Nephron (organoid): ENCODE data around the gene AMMECR1.

Experiments used
- H3K27ac Mint-ChIP-seq, 3 experiments: 2 replicates each; pipeline ENCODE4 v1.8.0; 2020; ENCODE audit warnings: mixed read lengths in 3 of 3, mild to moderate bottlenecking in 2 of 3, moderate library complexity in 1 of 3
- H3K27me3 Mint-ChIP-seq: 2 replicates; pipeline ENCODE4 v1.8.0; 2021; ENCODE audit warnings: low read depth, mild to moderate bottlenecking, moderate library complexity, mixed read lengths
- H3K36me3 Mint-ChIP-seq: 2 replicates; pipeline ENCODE4 v1.8.0; 2020; ENCODE audit warnings: low read depth, mixed read lengths
- H3K4me1 Mint-ChIP-seq: 2 replicates; pipeline ENCODE4 v1.8.0; 2020; ENCODE audit warnings: mixed read lengths
- H3K4me3 Mint-ChIP-seq, 3 experiments: 2 replicates each; pipeline ENCODE4 v1.8.0; 2020; ENCODE audit warnings: mild to moderate bottlenecking in 3 of 3, mixed read lengths in 3 of 3, moderate library complexity in 2 of 3
- H3K9me3 Mint-ChIP-seq: 2 replicates; pipeline ENCODE4 v1.8.0; 2020; ENCODE audit warnings: mixed read lengths
- TF ChIP-seq, protein P1 (sequence below), 3 experiments: fragments of 200-600 bp; sonication (generic); IDR thresholded peaks; one replicate each; pipeline ENCODE4 v1.5.0; 2021; ENCODE audit warnings: antibody characterized with exemption in 3 of 3; ENCODE audit not compliant: unreplicated experiment in 3 of 3

The AMMECR1 gene

DNA sequence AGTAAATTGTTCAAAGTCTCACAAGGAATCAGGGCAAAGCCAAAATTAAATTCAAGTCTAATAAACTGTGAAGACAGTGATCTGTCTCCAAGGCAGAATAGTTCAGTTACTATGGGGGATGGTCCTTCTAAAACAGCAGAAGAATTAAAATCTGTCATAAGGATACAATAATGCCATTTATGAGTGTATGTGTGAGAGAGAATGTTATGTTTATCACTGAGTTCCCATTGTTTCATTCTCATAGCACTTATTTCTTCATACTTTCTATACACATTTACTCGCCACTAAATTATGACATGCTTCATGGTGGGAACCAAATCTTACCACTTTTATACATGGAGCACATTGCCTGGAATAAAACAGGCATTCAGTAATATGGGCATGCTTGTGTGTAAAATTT, 102.5 kb downstream of the AMMECR1 start:
- TF ChIP-seq, protein P1, sequence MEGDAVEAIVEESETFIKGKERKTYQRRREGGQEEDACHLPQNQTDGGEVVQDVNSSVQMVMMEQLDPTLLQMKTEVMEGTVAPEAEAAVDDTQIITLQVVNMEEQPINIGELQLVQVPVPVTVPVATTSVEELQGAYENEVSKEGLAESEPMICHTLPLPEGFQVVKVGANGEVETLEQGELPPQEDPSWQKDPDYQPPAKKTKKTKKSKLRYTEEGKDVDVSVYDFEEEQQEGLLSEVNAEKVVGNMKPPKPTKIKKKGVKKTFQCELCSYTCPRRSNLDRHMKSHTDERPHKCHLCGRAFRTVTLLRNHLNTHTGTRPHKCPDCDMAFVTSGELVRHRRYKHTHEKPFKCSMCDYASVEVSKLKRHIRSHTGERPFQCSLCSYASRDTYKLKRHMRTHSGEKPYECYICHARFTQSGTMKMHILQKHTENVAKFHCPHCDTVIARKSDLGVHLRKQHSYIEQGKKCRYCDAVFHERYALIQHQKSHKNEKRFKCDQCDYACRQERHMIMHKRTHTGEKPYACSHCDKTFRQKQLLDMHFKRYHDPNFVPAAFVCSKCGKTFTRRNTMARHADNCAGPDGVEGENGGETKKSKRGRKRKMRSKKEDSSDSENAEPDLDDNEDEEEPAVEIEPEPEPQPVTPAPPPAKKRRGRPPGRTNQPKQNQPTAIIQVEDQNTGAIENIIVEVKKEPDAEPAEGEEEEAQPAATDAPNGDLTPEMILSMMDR (IDR thresholded peaks at IDR 0.05; ENCODE audit: unreplicated experiment in 3 of 3): no peak
- Mint-ChIP-seq H3K4me1 (peaks cover 14% of the 10 kb centered on the region), H3K27ac (peak overlapping the region; percentile 64 to 92 (median 79)), H3K4me3 (no peak overlapping the region), H3K36me3 (no peaks in the 10 kb centered on the region), H3K9me3 (no peaks in the 10 kb centered on the region), H3K27me3 (no peaks in the 10 kb centered on the region)

DNA sequence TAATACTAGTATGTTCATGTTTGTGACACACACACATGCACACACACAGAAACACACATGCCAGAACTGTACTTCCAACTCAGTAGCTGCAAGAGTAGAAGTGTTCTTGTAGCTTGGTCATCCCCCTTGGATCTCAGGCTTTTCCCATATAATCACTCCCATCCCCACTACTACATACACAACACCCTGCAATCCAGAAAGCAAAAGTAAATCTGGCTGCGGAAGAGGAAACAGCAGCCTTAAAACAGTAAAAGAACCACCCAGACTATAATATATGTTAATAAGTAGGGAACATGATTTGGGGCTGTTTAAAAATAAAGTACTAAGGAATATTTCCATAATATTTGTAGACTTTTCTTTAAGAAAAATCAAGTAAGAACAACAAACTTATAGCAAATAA, 103.2 kb downstream of the AMMECR1 start:
- Mint-ChIP-seq H3K27ac (peak overlapping the region; percentile 73 to 87 (median 79)), H3K4me1 (peaks cover 18% of the 10 kb centered on the region)

DNA sequence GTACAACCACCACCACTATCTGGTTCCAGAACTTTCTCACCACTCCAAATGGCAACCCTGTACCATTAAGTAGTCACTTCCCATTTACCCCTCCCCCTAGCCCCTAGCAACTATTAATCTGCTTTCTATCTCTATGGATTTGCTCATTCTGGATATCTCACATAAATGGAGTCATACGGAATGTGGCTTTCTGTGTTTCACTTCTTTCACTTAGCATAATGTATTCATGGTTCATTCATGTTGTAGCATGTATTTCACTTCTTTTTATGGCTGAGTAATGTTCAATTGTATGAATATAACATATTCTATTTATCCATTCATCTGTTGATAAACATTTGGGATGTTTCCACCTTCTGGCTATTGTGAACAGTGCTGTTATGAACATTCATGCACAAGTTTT, 104.7 kb downstream of the AMMECR1 start:
- H3K9me3 Mint-ChIP-seq: no peaks in the 10 kb centered on the region

More for the DNA sequence above, 103.2 kb downstream of the AMMECR1 start:
- no peaks in the 10 kb centered on the region for H3K9me3 Mint-ChIP-seq
- no peak overlapping the region for H3K4me3 Mint-ChIP-seq
- no peaks in the 10 kb centered on the region for H3K27me3 Mint-ChIP-seq
- TF ChIP-seq, protein P1 (IDR thresholded peaks at IDR 0.05; ENCODE audit: unreplicated experiment in 3 of 3): no peak
- H3K36me3 Mint-ChIP-seq: no peaks in the 10 kb centered on the region

DNA sequence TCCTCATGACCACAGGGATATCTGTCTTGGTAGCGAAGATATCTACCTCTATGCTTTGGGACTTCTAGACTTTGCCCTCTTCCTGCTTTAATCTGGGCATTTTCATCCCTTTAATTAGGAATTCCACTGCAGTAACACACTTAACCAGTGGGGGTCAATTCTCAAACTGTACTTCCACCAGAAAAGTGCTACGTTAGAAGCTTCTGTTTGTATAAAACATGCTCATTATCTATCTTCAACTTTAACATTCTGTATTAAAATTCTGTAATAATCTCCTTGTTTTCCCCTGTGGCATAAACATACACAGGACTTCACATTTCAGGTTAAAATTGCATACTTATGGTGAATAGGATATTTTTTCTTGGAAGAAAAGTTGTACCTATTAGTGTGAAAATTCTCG, 105.6 kb downstream of the AMMECR1 start:
- H3K27me3 Mint-ChIP-seq: no peaks in the 10 kb centered on the region
- no peaks in the 10 kb centered on the region for H3K9me3 Mint-ChIP-seq
- H3K27ac Mint-ChIP-seq: no peak overlapping the region
- TF ChIP-seq, protein P1 (IDR thresholded peaks at IDR 0.05; ENCODE audit: unreplicated experiment in 3 of 3): peak; percentile 32 to 39 (median 34)
- no peak overlapping the region for H3K4me3 Mint-ChIP-seq
- no peaks in the 10 kb centered on the region for H3K36me3 Mint-ChIP-seq
- H3K4me1 Mint-ChIP-seq: peaks cover 14% of the 10 kb centered on the region

More for the DNA sequence above, 104.7 kb downstream of the AMMECR1 start:
- Mint-ChIP-seq H3K4me1 (peaks cover 18% of the 10 kb centered on the region), H3K36me3 (no peaks in the 10 kb centered on the region), H3K27ac (peak overlapping the region in 2 of 3 experiments; percentile 34 to 57), H3K27me3 (no peaks in the 10 kb centered on the region), H3K4me3 (no peak overlapping the region)
- TF ChIP-seq, protein P1 (IDR thresholded peaks at IDR 0.05; ENCODE audit: unreplicated experiment in 3 of 3): no peak

GRCh38 chrX:110211340-110211739, 106.5 kb downstream of the AMMECR1 start:
- Mint-ChIP-seq H3K4me3 (no peak overlapping the region), H3K4me1 (peaks cover 12% of the 10 kb centered on the region), H3K9me3 (no peaks in the 10 kb centered on the region), H3K27me3 (no peaks in the 10 kb centered on the region), H3K27ac (no peak overlapping the region), H3K36me3 (no peaks in the 10 kb centered on the region)
- TF ChIP-seq, protein P1 (IDR thresholded peaks at IDR 0.05; ENCODE audit: unreplicated experiment in 3 of 3): no peak

- Mint-ChIP-seq H3K27ac (no peak overlapping the region), H3K9me3 (no peaks in the 10 kb centered on the region), H3K27me3 (no peaks in the 10 kb centered on the region), H3K36me3 (no peaks in the 10 kb centered on the region), H3K4me1 (peaks cover 12% of the 10 kb centered on the region), H3K4me3 (no peak overlapping the region)
- TF ChIP-seq, protein P1 (IDR thresholded peaks at IDR 0.05; ENCODE audit: unreplicated experiment in 3 of 3): no peak
Measured at GRCh38 chrX:110210417-110211139, 107.3 kb downstream of the AMMECR1 start.
